GM18526 (cell line): ENCODE results near the gene ZNF837.

Experiments used
- POLR2A ChIP-seq: IDR thresholded peaks from 3 replicates; pipeline ENCODE4 v1.6.1; 2011; ENCODE audit not compliant: insufficient read length; ENCODE audit errors: extremely low read depth

The ZNF837 gene

DNA sequence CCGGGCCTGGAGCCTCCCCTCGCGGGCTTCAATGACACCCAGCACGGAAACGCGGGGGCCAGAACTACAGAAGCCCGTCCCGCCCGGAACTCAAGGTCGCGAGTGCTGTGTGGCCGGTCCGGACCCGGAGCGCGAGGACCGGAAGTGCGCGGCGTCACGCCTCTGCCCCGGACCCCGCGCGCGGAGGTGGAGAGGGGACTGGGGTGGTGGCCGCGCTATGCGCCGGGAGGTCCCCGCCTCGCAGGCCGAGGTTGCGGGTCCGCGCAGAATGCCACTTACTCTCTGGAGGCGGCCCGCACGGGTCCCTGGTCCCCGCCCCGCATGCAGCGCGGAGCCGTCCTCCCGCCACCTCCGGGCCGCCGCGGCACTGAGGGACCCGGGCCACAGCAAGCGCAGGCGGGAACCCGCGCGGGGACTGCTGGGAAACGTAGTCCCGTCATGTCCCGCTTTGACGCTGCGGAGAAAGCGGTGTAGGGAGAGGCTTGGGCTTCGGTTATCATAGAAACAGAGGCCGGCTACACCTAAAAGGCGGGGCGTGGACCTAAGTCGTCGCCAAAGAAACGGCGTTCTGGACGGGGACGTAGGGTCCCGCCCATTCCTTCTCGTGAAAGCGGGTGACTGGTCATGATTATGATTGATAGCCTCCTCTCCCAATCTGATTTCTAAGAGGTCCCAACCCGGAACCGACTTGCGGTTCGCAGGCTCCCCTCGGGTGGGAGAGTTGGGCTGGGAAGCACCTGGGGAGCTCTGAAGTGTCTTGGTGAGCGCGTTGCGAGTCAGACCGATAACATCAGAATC lies at the start of gene ZNF837:
Gene ZNF837 (minus strand): TSS at position 369 of the 798 bp plus-strand sequence. CDS start 11,698 bp downstream, outside the sequence.
- TF ChIP-seq POLR2A = peak; percentile 70

DNA sequence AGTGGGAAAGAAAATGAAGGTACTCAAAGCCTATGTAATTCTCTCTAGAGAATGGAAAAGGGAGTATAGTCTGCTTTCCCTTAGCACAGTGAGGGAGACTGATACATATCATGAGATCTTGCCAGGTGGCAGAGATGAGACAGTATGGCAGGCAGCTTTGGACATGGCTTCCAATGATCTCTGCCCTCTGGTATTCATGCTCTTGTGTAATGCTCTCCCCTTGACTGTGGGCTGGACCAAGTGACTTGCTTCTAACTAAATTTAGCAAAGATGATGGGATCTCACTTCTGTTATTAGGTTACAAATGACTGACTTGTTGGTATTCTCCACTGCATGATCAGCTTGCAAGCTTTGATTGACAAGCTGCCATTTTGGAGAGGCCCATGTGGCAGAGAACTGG lies 48.9 kb upstream of the ZNF837 start:
- TF ChIP-seq POLR2A = no peak

DNA sequence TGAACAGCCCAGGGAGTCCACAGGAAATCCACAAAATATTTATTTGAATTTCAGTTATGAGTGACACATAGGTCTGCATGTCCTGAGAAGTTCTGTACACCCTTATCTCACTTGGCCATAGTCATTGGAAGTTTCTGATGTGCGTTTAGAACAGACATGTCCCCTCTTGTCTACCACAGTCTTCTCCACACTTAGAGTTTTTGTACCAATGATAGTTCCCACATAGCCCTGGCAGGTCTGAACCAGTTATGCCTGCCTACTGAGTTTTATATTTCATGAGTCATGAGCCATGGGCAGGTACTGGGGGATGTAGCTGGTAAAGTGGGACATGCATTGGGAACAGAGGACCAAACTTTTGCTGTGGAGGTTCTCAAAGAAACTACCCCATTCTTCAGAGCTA lies 47.8 kb upstream of the ZNF837 start:
- TF ChIP-seq POLR2A = no peak

DNA sequence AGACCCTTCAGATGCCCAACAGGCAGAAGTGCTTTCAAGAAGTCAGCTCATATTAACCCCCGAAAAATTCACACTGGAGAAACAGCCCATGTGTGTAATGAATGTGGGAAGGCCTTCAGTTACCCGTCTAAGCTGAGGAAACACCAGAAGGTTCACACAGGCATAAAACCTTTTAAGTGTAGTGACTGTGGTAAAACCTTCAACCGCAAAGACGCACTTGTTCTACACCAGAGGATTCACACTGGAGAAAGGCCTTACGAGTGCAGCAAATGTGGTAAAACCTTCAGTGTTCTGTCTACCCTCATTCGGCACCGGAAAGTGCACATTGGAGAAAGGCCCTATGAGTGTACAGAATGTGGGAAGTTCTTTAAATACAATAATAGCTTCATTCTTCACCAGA lies 36.2 kb upstream of the ZNF837 start:
- no peak for TF ChIP-seq POLR2A

DNA sequence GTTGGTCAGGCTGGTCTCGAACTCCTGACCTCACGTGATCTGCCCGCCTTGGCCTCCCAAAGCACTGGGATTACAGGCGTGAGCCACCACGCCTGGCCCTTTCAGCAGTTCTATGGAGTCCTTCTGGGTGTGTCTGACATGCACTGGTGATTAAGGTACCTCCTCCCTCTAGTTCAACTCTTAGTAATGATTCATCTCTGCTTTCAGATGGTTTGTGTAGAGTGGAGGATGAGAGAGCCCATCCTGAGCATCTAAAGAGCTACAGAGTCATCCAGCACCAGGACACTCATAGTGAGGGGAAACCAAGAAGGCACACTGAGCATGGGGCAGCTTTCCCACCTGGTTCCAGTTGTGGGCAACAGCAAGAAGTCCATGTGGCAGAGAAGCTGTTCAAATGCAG lies 35.8 kb upstream of the ZNF837 start:
- TF ChIP-seq POLR2A = no peak

DNA sequence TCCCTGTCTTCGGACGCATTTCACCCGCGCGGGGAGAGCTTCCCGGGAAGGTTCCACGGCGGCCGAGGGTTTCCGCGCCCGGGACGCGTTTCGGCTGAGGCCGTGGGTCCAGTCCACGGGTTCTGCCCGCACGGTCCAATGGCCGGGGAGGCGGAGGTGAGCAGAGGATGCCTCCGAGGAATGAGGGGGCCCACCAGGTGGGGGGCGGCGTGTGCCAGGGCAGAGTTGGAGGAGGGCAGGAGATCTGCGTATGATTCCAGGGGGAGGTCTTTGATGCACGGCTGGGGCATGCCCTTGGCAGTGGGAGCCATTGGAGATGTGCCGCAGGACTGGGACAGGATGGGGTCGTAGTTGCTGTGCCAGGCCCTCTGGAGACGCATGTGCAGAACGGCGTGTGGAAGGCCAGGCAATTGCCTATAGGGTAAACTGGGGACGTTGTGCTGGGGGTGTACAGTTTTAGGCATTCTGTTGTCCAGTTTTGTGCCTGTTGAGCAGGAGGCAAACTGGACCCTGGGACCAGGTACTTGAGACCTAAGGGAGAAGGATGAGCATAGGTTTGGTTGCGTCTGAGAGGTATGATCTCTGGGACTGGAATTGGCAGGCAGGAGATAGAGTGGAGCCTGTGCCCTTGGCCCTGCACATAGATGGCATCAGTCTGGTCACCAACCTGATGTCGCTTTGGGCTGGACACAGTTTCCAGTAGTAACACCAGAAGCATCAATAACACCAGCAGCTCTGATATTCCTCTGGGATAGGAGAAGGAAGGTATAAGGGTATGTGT lies 28.4 kb upstream of the ZNF837 start:
- no peak for TF ChIP-seq POLR2A

DNA sequence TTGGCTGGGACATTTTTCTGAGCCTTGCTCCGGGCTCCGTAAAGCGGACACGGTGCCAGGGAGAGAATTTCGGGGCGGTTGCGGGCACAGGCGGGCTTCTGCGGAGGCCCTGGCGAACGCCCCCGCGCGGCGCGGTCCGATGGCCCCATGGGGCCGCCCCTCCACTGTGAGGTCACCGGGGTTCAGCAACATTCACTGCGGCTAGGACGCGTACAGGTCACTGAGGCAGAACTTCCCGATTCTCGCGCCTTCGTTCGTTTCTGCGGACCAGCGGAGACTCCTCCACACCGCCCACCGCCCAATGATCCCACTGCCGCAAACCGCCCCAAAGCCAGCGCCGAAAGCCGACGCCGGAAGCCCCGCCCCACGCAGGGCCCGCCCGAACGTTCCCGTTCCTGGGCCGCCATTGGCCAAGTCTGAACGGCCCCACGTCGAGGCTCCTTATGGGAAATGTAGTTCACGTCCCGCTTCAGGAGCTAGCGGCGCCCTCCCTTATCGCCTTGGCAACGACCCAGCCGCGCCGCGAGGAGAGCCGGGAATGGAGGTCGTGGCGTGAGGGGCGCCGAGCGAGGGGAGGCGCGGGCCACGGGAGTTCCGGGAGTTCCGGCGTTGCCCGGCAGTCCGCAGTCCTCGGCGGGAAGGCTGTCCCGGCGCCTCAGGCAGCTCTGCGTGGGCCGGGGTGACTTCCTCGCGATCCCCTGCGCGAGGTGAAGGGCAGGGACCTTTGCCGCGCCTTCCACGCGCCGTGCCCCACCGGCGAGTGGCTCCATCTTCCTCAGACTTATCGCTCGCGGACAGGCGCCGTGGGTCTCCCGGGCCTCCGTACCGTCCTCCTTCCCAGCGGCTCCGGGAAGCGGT lies 27.6 kb upstream of the ZNF837 start, which contains the start of gene ZNF584:
Gene ZNF584 (plus strand): TSS at position 498 of the 858 bp plus-strand sequence. CDS start 499 bp downstream, outside the sequence.
- peak; percentile 85 for TF ChIP-seq POLR2A

DNA sequence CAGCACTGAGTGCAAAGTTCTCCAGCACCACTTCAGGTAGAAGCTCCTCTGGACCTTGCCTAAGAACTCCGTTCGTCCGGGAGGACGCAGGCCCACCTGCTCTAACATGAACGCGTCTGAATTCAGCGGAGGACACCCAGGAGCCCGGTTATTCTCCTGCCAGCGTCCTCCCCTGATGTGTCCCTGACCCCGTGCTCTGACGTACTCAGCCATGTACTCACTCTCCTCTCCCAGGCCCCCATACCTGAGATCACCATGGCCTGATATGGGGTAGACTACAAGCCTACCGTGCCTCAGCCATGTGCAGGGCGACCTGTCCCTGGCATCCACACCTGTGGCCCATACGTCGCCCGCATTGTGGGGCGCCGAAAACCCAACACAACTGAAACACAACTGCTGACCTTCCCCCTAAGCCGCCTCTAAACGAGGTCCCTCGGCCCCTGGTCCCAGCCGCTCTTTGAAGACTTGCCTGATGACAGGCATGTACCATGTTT lies 26.9 kb upstream of the ZNF837 start:
- no peak for TF ChIP-seq POLR2A

DNA sequence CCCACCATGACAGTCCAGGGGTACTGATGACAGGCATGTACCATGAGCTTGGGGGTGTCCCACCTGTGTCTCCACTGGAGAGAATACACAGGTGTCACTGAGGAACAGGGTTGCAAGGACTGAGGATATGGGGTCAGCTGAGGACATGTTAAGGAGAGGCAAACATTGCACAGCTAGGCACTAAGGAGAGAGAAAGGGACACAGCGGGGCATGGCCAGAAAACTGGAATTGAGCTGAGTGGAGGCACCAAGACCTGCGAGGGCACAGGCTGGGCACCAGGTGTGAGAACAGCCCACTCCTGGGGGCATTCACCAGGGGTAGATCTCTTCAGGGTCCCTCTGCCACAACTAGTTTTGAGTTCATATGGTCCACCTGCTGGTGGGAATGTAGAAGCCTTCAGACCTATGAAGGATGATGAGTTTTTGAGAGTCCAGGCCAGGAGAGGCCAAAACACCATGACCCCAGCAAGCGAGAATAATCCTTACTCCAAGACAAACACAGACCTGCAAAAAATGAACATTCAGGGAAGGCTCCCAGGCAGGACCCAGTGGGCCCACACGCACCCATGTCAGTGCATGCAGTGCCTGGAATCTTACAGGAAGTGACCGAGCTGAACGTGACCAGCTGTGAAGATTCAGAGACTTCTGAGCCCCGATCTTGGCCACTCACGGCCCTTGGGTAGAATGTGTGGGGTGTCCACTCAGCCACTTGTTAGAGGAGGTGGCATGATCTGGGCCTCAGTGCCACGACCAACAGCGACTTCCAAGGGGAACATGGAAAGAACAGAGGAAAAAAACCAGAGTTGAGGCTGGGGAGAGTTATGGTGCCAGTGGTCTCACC lies 26.2 kb upstream of the ZNF837 start:
- TF ChIP-seq POLR2A = no peak

DNA sequence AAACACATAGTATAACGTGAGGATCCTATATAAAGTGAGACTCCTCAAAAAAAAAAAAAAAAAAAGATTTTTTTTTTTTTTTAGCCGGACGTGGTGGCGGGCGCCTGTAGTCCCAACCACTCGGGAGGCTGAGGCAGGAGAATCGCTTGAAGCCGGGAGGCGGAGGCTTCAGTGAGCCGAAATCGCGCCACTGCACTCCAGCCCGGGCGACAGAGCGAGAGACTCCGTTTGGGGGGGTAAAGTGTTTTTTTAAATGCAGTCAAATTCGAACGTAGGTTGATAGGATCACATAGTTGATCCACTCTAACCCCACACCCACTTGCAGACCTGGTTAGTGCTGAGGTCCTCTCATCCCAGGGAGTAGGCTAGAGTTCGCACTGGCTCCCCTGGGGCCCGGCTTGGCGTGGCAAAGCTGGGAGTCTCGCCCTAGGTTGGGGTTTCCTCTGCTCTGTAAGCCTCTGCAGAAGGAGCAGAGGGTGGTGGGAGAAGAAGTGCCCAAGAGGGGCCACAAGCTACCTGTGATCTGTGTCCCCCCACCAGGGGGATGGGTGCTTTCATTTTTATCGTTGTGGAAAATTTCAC lies 21.1 kb upstream of the ZNF837 start:
- TF ChIP-seq POLR2A = no peak

DNA sequence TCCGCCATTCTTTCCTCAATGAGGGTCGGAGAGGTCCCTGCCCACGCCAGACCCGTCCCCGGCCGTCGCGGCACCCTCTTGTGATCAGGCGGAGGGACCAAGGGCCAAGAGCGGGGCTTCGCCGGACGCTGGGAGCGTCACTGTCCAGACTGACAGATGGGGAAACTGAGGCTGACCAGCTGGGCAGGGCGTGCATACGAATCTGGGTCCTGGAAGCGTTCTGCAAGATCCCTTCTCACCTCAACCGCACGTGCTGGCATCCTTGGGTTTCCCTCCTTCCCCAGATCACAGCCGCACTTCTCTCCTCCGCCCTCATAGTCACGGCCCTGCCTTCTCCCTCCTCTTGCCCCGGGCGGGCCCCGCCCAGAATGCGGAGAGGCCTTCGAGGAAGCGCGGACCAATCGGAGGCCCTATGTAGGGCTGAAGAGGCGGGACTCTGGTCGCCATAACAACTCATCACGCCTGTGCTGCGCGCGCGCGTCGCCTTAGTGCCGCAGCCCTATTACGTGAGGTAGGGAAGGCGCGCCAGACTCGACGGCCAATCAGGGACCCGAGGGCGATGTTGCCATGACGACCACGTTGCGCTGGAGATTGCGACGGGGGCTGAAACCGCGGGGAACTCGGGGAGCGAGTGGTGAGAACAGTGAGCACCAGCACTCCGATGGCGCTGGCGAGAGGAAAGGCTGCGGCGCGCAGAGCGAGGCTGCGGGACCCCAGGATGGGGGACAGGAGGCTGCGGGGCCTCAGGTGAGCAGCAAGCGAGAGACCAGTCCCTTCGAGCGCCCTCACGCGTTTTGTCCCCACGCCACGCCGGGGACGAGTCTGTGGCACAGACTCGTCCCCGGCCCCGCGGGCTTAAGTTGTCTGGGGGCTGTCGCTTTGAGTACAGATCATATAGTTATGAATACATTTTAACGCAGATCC lies 20.3 kb upstream of the ZNF837 start:
- TF ChIP-seq POLR2A = peak; percentile 84

DNA sequence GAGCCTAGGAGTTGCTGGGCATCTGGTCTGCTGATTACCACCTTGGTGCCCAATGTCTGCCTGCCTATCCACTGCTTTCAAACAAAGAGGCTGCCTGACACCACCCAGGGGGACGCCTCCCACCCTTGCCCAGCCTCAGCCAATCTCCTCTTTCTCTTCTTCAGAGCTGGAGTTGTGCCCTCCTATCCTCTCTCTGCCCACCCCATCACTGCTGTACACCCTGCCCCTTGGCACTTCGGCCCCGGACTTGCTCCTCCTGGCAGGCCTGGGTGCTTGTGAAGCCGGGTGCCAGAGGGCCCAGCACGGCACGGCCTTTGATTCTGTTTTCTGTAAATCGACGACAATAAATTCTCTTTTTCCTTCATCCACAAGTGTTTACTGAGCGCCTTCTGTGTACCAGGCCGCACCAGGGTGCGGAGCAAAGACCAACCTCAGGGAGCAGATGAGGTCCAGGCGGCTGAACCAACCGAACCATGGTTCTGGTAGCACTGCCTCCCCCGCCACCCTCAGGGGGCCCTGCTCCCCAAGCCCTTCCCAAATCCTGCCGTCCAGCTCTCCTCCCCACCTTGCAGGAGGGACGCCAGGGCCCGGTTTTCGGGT lies 19.6 kb upstream of the ZNF837 start:
- TF ChIP-seq POLR2A = no peak
